HepG2 (cell line): ENCODE measurements around the gene MAP3K9. TPM values are rescaled to one million over a fixed set of nuclear protein-coding genes. Genes with fewer than 3 reads are reported as not detected.

Experiments used
- ATAC-seq: fragments of 200-7000 bp; cut with Tn5 transposase; 3 replicates; pipeline ENCODE4 v1.9.1; 2020; ENCODE audit warnings: mild to moderate bottlenecking, moderate library complexity
- BruUV-seq: library from RNA; stranded (reverse); fragments of 400-500 nt; replicated peaks from 2 replicates; lab custom pipeline; 2021; lab: Mats Ljungman, UMichigan
- CTCF ChIA-PET: fragments of 300-600 bp; formaldehyde crosslinking; extraction: SDS; loops from one replicate; lab custom pipeline; 2021; ENCODE audit warnings: low total read pairs, inconsistent platforms, low intra/inter-chr PET ratio; lab: Yijun Ruan, JAX
- POLR2A ChIA-PET: fragments of 350-600 bp; sonication (Branson Sonifier 250); formaldehyde crosslinking; loops from one replicate; lab custom pipeline; 2020; ENCODE audit warnings: antibody characterized with exemption, inconsistent platforms; lab: Yijun Ruan, JAX
- DNase-seq: peaks from one replicate; pipeline ENCODE4 v3.0.0-alpha.2; 2015; ENCODE audit warnings: low spot score
- FAIRE-seq: peaks from 3 replicates; lab custom pipeline; 2011; peaks lifted over from hg19 to GRCh38; lab: Jason Lieb, UNC
- H2AFZ ChIP-seq: one replicate; pipeline ENCODE4 v1.6.1; 2011; ENCODE audit warnings: low read length, inconsistent platforms
- H3K27ac ChIP-seq: fragments of 300-600 bp; 3 replicates; pipeline ENCODE4 v1.8.0; 2011; ENCODE audit warnings: mixed run types, mild to moderate bottlenecking, mixed read lengths, low read length, inconsistent platforms; ENCODE audit not compliant: insufficient read depth; ENCODE audit errors: extremely low read length
- H3K27me3 ChIP-seq, 2 experiments: fragments of 200-600 bp in 1 of 2; 2 replicates in 1 of 2; 3 replicates in 1 of 2; pipeline versions ENCODE4 v1.6.0 to v1.8.0; 2011; ENCODE audit warnings: low read length in 2 of 2, mild to moderate bottlenecking in 2 of 2, moderate library complexity in 2 of 2, inconsistent platforms in 1 of 2; ENCODE audit not compliant: insufficient read depth in 2 of 2, control insufficient read depth in 1 of 2
- H3K36me3 ChIP-seq, 2 experiments: fragments of 200-600 bp in 1 of 2; replicated peaks in 1 of 2; 2 replicates in 1 of 2; 3 replicates in 1 of 2; pipeline versions ENCODE4 v1.5.1 to v1.8.0; 2011; ENCODE audit warnings: low read length in 2 of 2, inconsistent platforms in 1 of 2; ENCODE audit not compliant: insufficient read depth in 2 of 2, control insufficient read depth in 1 of 2
- H3K4me1 ChIP-seq: 2 replicates; pipeline ENCODE4 v1.5.1; 2012; ENCODE audit warnings: low read length, inconsistent platforms; ENCODE audit not compliant: insufficient read depth
- H3K4me2 ChIP-seq: 2 replicates; pipeline ENCODE4 v1.6.0; 2011; ENCODE audit warnings: low read depth, low read length, inconsistent platforms
- H3K4me3 ChIP-seq, 3 experiments: fragments of 200-600 bp in 1 of 3; sonication (generic), shearing (Covaris generic) in 1 of 3; replicated peaks in 1 of 3; 2 replicates each; pipeline ENCODE4 v1.5.1; 2011 to 2016; ENCODE audit warnings: low read length in 3 of 3, inconsistent platforms in 2 of 3, low read depth in 2 of 3, mild to moderate bottlenecking in 2 of 3, control low read depth in 1 of 3, mixed read lengths in 1 of 3; ENCODE audit not compliant: insufficient read depth in 1 of 3
- H3K79me2 ChIP-seq: one replicate; pipeline ENCODE4 v1.6.1; 2011; ENCODE audit warnings: low read length, inconsistent platforms; ENCODE audit not compliant: insufficient read depth
- H3K9ac ChIP-seq: 2 replicates; pipeline ENCODE4 v1.6.0; 2011; ENCODE audit warnings: mild to moderate bottlenecking, low read depth, low read length, inconsistent platforms; ENCODE audit not compliant: insufficient read depth
- H3K9me3 ChIP-seq: 2 replicates; pipeline ENCODE4 v1.5.1; 2012; ENCODE audit warnings: mild to moderate bottlenecking, low read length
- H4K20me1 ChIP-seq: 2 replicates; pipeline ENCODE4 v1.6.0; 2011; ENCODE audit warnings: inconsistent platforms, mild to moderate bottlenecking, low read length, moderate library complexity; ENCODE audit not compliant: insufficient read depth
- JUN ChIP-seq: sonication (generic); formaldehyde crosslinking; IDR thresholded peaks from 2 replicates; pipeline ENCODE4 v1.4.0; 2020; ENCODE audit warnings: mild to moderate bottlenecking, missing genetic modification reagents
- MEF2D ChIP-seq: sonication (generic); formaldehyde crosslinking; IDR thresholded peaks from 2 replicates; pipeline ENCODE4 v1.5.1; 2020; ENCODE audit warnings: mild to moderate bottlenecking, missing genetic modification reagents
- WGBS: methylation state at CpG from one replicate; pipeline ENCODE4 v1.1.6; 2017; ENCODE audit warnings: low lambda C conversion rate; 5-methylcytosine and 5-hydroxymethylcytosine counted together
- in situ Hi-C: cut with HindIII; loops from 2 replicates; pipeline ENCODE4 v1.10.0; 2017; ENCODE audit warnings: low pct_unique_long_range_greater_than_20kb; ENCODE audit not compliant: extremely low pct_ligation_motif_present
- intact Hi-C: fragments of 100-400 bp; cut with micrococcal nuclease; formaldehyde crosslinking; loops from one replicate; pipeline ENCODE4 v1.10.0; 2022; ENCODE audit not compliant: unreplicated experiment
- polyA plus RNA-seq, 8 experiments: library from polyadenylated mRNA; depleted of rRNA in 3 of 8; stranded (reverse) in 7 of 8; unstranded in 1 of 8; fragments of >200 nt; fragmentation: Illumina TruSeq in 4 of 8; extraction: Trizol in 4 of 8; gene quantifications; 2 replicates each; pipeline versions ENCODE4 v1.2.1 to v1.2.3, GENCODE V29; 2011 to 2016; ENCODE audit warnings: low read depth in 4 of 8, missing spikeins in 1 of 8, mixed read lengths in 1 of 8; ENCODE audit not compliant: insufficient read depth in 1 of 8
- total RNA-seq, 5 experiments: library from RNA; depleted of rRNA; stranded (reverse); fragments of >200 nt; fragmentation: Illumina TruSeq; extraction: Trizol; gene quantifications; 2 replicates each; pipeline ENCODE4 v1.2.3, GENCODE V29; 2016; ENCODE audit warnings: low read depth in 1 of 5
- TF ChIP-seq, protein P1 (sequence below): sonication (generic); formaldehyde crosslinking; IDR thresholded peaks from 2 replicates; pipeline ENCODE4 v1.4.0; 2020; ENCODE audit warnings: missing genetic modification reagents

The MAP3K9 gene
- total and polyA plus RNA-seq, 2 of the 13 experiments (the other 11 are each of a cell fraction or from before 2014, with no cell fraction given) = 4.3 to 4.5 TPM

DNA sequence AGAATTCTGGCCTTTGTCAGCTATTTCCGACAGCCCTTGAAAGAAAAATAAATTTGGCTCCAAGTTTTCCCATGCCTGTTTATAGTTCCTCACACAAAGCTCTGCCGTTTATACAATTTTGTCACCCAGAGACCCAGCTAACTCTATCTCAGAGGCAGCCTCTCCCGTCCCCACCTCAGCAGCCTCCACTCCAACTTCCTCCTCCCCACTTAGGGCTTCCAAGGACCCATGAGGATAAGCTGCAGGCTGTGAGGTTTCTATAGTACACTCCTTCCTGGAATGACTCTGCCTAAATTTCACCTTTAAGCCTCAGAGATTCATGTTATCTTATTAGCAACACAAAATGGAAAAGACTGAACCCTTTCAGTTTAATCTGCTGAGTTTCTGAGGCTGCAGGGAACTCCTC, 95.8 kb downstream of the MAP3K9 start:
- Histone ChIP-seq H3K4me2 (no peak overlapping the region), H4K20me1 (no peaks in the 10 kb centered on the region), H3K9me3 (no peaks in the 10 kb centered on the region), H3K4me1 (peaks cover 37% of the 10 kb centered on the region), H3K27me3 (peaks cover 0 to 2% of the 10 kb centered on the region in 2 experiments; a peak in 1 of 5 replicates), H3K4me3 (no peak overlapping the region), H2AFZ (no peak overlapping the region), H3K36me3 (no peaks in the 10 kb centered on the region), H3K79me2 (no peaks in the 10 kb centered on the region), H3K27ac (no peak overlapping the region), H3K9ac (no peak overlapping the region)
- FAIRE-seq (no peak), ATAC-seq (no peak), DNase-seq (no peak)
- in situ Hi-C loops (loop anchor here (5.0 kb wide), 1 partner anchor 71 kb away; the partner anchor contains the start of gene TTC9), intact Hi-C loops (no loop called here)
- CTCF ChIA-PET = interaction anchor here (0.7 to 2.6 kb wide), 3 partner anchors 91 to 104 kb away, joined by 3 to 34 read pairs (median 6); no protein-coding TSS in a partner anchor
- POLR2A ChIA-PET = no interaction called here
- BruUV-seq = no TSS peak
- 38% methylated on average over 3 of the region's 3 CpGs for WGBS
- no peak for TF ChIP-seq JUN (CRISPR knock-in tag)
- TF ChIP-seq, protein P1, sequence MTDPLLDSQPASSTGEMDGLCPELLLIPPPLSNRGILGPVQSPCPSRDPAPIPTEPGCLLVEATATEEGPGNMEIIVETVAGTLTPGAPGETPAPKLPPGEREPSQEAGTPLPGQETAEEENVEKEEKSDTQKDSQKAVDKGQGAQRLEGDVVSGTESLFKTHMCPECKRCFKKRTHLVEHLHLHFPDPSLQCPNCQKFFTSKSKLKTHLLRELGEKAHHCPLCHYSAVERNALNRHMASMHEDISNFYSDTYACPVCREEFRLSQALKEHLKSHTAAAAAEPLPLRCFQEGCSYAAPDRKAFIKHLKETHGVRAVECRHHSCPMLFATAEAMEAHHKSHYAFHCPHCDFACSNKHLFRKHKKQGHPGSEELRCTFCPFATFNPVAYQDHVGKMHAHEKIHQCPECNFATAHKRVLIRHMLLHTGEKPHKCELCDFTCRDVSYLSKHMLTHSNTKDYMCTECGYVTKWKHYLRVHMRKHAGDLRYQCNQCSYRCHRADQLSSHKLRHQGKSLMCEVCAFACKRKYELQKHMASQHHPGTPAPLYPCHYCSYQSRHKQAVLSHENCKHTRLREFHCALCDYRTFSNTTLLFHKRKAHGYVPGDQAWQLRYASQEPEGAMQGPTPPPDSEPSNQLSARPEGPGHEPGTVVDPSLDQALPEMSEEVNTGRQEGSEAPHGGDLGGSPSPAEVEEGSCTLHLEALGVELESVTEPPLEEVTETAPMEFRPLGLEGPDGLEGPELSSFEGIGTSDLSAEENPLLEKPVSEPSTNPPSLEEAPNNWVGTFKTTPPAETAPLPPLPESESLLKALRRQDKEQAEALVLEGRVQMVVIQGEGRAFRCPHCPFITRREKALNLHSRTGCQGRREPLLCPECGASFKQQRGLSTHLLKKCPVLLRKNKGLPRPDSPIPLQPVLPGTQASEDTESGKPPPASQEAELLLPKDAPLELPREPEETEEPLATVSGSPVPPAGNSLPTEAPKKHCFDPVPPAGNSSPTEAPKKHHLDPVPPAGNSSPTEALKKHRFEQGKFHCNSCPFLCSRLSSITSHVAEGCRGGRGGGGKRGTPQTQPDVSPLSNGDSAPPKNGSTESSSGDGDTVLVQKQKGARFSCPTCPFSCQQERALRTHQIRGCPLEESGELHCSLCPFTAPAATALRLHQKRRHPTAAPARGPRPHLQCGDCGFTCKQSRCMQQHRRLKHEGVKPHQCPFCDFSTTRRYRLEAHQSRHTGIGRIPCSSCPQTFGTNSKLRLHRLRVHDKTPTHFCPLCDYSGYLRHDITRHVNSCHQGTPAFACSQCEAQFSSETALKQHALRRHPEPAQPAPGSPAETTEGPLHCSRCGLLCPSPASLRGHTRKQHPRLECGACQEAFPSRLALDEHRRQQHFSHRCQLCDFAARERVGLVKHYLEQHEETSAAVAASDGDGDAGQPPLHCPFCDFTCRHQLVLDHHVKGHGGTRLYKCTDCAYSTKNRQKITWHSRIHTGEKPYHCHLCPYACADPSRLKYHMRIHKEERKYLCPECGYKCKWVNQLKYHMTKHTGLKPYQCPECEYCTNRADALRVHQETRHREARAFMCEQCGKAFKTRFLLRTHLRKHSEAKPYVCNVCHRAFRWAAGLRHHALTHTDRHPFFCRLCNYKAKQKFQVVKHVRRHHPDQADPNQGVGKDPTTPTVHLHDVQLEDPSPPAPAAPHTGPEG (CRISPR knock-in tag) = no peak
- TF ChIP-seq MEF2D = no peak
